Measurements from ENCODE around the gene JAG2. TPM values are rescaled to one million over a fixed set of nuclear protein-coding genes. Genes with fewer than 3 reads are reported as not detected.
A peak's percentile ranks its signal among the peaks of the same experiment; 100 is the strongest.

JAG2 gene
- total RNA-seq, 1 experiment from 2014 or later = 6.3 TPM

GRCh38 chr14:105203701-105204100 lies 35.1 kb upstream of the JAG2 start:
- no peak for DNase-seq (ENCODE audit: low read depth)

- peak; percentile 75 for DNase-seq (ENCODE audit: low read depth)
Observed at GRCh38 chr14:105203057-105203531, 34.5 kb upstream of the JAG2 start.

- DNase-seq (ENCODE audit: low read depth) = peak; percentile 50
Observed at GRCh38 chr14:105201925-105202513, 33.4 kb upstream of the JAG2 start.

GRCh38 chr14:105201156-105201924 lies 32.8 kb upstream of the JAG2 start:
- DNase-seq (ENCODE audit: low read depth) = no peak

GRCh38 chr14:105200641-105201040 lies 32.1 kb upstream of the JAG2 start:
- no peak for DNase-seq (ENCODE audit: low read depth)

GRCh38 chr14:105200074-105200473 lies 31.5 kb upstream of the JAG2 start:
- DNase-seq (ENCODE audit: low read depth) = no peak

GRCh38 chr14:105199093-105199492 lies 30.5 kb upstream of the JAG2 start:
- DNase-seq (ENCODE audit: low read depth) = peak; percentile 69

GRCh38 chr14:105198588-105198987 lies 30.0 kb upstream of the JAG2 start:
- DNase-seq (ENCODE audit: low read depth) = no peak

- DNase-seq (ENCODE audit: low read depth) = peak; percentile 46
Observed at GRCh38 chr14:105197211-105197641, 28.6 kb upstream of the JAG2 start.

GRCh38 chr14:105196265-105196960 lies 27.8 kb upstream of the JAG2 start:
- DNase-seq (ENCODE audit: low read depth) = no peak

- no peak for DNase-seq (ENCODE audit: low read depth)
Observed at GRCh38 chr14:105195522-105196264, 27.1 kb upstream of the JAG2 start.

GRCh38 chr14:105195051-105195450 lies 26.5 kb upstream of the JAG2 start:
- DNase-seq (ENCODE audit: low read depth) = no peak

GRCh38 chr14:105193916-105194782 lies 25.6 kb upstream of the JAG2 start:
- peak; percentile 64 for DNase-seq (ENCODE audit: low read depth)

- DNase-seq (ENCODE audit: low read depth) = peak; percentile 85
Observed at GRCh38 chr14:105192866-105193731, 24.5 kb upstream of the JAG2 start.

GRCh38 chr14:105187935-105188524 lies 19.5 kb upstream of the JAG2 start:
- DNase-seq (ENCODE audit: low read depth) = peak; percentile 53

- DNase-seq (ENCODE audit: low read depth) = no peak
Observed at GRCh38 chr14:105187116-105187515, 18.5 kb upstream of the JAG2 start.

GRCh38 chr14:105185973-105186372 lies 17.4 kb upstream of the JAG2 start:
- DNase-seq (ENCODE audit: low read depth) = no peak

- DNase-seq (ENCODE audit: low read depth) = no peak
Observed at GRCh38 chr14:105185001-105185400, 16.4 kb upstream of the JAG2 start.

- DNase-seq (ENCODE audit: low read depth) = no peak
Observed at GRCh38 chr14:105184461-105184860, 15.9 kb upstream of the JAG2 start.
